Memory B cell (primary cell): ENCODE measurements around the gene HYDIN.
A peak's percentile ranks its signal among the peaks of the same experiment; 100 is the strongest.

Source experiments
- ATAC-seq: fragments of 150-1000 bp; cut with Tn5 transposase; 2 replicates; pipeline ENCODE4 v1.10.0; 2021; ENCODE audit warnings: low read depth, mild to moderate bottlenecking, moderate library complexity
- DNase-seq, 2 donors: peaks; one replicate each; pipeline ENCODE4 v3.0.0; 2022; ENCODE audit warnings: low spot score in 2 of 2
- H3K27ac Mint-ChIP-seq: one replicate; pipeline ENCODE4 v1.8.0; 2022; ENCODE audit warnings: mild to moderate bottlenecking, moderate library complexity, mixed read lengths
- H3K27me3 Mint-ChIP-seq: one replicate; pipeline ENCODE4 v1.8.0; 2022; ENCODE audit warnings: mixed read lengths
- H3K36me3 Mint-ChIP-seq: one replicate; pipeline ENCODE4 v1.8.0; 2022; ENCODE audit warnings: mild to moderate bottlenecking, mixed read lengths
- H3K4me1 Mint-ChIP-seq: one replicate; pipeline ENCODE4 v1.8.0; 2022; ENCODE audit warnings: mixed read lengths
- H3K4me3 Mint-ChIP-seq: one replicate; pipeline ENCODE4 v1.8.0; 2022; ENCODE audit warnings: mild to moderate bottlenecking, moderate library complexity, mixed read lengths
- H3K9me3 Mint-ChIP-seq: one replicate; pipeline ENCODE4 v1.8.0; 2022; ENCODE audit warnings: mixed read lengths

The HYDIN gene

DNA sequence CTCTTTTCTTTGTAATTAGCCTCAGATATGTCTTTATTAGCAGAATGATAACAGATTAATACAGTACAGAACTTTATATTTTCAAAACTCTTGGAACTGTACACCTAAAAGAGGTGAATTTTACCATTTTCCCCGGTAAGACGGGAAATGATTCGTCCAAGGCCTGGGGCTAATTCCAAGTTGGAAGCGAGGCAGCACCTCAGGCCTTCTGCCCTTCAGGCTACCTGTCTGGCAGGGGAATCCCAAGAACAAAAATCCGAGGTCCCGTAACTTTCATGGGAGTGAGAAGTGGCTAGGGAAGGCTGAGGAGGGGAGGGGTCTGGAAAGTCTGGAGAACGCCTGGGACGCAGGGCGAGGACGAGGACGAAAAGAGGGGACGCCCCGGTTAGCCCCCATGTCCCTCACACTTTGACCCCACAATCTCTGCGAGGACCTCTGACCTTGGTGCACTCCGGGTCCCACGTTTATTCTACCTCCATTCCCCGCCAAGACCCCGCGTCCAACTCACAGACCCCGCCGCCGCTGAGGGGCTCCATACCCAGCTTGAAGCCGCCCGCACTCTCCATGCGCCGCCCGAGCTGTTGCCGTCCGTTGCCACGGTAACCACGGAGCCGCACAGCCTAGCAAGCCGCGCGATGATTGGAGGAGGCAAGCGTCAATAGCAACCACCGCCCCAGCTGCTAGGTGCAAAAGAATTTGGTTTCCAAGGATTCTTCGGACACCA is at the start of gene HYDIN:
Gene HYDIN, minus strand, starts transcription at position 601 of the 724 bp plus-strand sequence. CDS start 43,827 bp downstream, outside the sequence.
- H3K36me3 Mint-ChIP-seq, result peaks cover 4% of the 10 kb centered on the region
- H3K4me3 Mint-ChIP-seq, result no peak within 1 kb of the TSS
- no peak for DNase-seq
- no peaks in the 10 kb centered on the region for H3K4me1 Mint-ChIP-seq
- no peak within 1 kb of the TSS for H3K27ac Mint-ChIP-seq
- no peak for ATAC-seq
- peaks cover 11% of the 10 kb centered on the region for H3K27me3 Mint-ChIP-seq
- H3K9me3 Mint-ChIP-seq, result peaks cover 19% of the 10 kb centered on the region

DNA sequence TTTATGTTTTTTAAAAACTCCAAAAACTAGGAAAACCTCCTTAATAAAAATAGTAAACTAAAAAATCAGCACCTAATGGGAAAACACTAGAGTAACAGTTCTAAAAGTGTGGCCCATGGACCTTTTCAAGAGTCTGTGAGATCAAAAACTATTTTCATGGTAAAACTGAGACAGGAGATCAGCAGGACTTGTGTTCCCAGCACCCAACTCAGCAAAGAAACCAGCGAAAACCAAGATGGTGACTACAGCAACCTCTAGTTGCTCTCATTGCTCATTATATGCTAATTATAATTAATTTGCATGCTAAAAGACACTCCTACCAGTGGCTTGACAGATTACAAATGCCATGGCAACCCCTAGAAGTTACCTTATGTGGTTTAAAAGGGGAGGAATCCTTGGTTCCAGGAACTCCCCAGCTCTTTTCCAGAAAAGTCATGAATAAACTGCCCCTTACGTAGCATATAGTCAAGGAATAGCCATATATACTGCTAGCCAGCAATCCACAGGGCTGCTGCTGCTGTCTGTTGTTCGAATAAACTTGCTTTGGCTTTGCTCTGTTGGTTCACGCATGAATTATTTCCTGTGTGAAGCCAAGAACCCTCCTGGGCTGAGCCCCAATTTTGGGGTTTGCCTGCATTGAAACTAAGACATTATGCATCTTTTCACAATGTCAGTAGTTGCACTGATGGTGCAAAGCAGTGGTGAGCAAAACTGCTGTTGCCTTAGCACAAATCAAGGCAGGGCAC is 46.2 kb upstream of the HYDIN start:
- Mint-ChIP-seq H3K9me3 (peaks cover 5% of the 10 kb centered on the region), H3K27ac (no peak overlapping the region), H3K4me3 (no peak overlapping the region), H3K4me1 (peaks cover 3% of the 10 kb centered on the region), H3K36me3 (peaks cover 9% of the 10 kb centered on the region), H3K27me3 (no peaks in the 10 kb centered on the region)
- no peak for DNase-seq
- ATAC-seq, result no peak

DNA sequence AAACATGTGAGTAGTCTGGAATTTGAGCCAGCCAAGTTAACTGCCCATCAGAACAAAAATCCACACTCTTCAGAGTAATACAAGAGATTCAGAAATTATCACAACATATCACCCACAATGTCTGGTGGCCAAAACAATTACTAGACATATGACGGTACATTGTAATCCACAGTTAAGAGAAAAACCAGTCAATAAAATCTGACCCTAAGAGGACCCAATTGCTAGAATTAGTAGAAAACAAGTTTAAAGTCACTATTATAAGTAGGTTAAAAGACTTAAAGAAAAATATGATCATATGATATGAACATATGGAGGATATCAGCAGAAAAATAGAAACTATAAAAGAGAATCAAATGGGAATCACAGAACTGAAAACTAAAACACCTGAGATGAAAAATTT is 42.9 kb upstream of the HYDIN start:
- H3K4me1 Mint-ChIP-seq, result no peaks in the 10 kb centered on the region
- peaks cover 5% of the 10 kb centered on the region for H3K9me3 Mint-ChIP-seq
- peaks cover 2% of the 10 kb centered on the region for H3K27me3 Mint-ChIP-seq
- no peak overlapping the region for H3K4me3 Mint-ChIP-seq
- peaks cover 9% of the 10 kb centered on the region for H3K36me3 Mint-ChIP-seq
- ATAC-seq, result no peak
- DNase-seq, result no peak
- no peak overlapping the region for H3K27ac Mint-ChIP-seq

DNA sequence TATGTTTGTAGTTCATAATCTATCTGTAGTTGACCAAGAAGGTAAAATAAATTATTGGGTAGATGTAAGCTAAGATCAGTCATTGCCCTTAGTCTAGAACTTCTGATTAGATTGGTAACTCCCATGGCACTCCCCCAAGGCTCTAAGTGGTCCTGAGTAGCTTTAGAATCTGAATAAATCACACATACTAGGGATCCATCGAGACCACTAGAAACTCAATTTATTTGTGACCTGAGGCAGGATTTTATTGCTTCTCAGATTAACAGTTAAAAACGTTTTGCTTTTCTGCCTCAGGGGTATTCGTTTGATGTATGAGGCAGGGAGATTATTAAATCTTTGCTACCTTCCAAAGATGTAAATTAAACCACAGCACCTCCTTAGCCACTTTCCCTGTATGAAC is 33.8 kb upstream of the HYDIN start:
- Mint-ChIP-seq H3K36me3 (no peaks in the 10 kb centered on the region), H3K9me3 (no peaks in the 10 kb centered on the region), H3K4me3 (no peak overlapping the region), H3K27ac (no peak overlapping the region), H3K4me1 (no peaks in the 10 kb centered on the region), H3K27me3 (peaks cover 18% of the 10 kb centered on the region)
- ATAC-seq, result no peak
- DNase-seq, result no peak

DNA sequence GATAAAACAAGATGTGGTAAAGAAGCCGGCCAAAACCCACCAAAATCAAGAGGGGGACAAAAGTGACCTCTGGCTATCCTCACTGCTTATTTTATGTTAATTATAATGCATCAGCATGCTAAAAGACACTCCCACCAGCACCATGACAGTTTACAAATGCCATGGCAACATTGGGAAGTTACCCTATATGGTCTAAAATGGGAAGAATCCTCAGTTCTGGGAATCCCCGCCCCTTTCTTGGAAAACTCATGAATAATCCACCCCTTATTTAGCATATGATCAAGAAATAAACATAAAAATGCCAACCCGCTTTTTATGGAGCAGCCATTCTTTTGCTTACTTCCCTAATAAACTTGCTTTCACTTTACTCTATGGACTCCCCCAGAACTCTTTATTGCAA is 33.1 kb upstream of the HYDIN start:
- DNase-seq (no peak), ATAC-seq (no peak)
- Mint-ChIP-seq H3K4me1 (no peaks in the 10 kb centered on the region), H3K27ac (no peak overlapping the region), H3K27me3 (peaks cover 19% of the 10 kb centered on the region), H3K9me3 (no peaks in the 10 kb centered on the region), H3K4me3 (no peak overlapping the region), H3K36me3 (no peaks in the 10 kb centered on the region)

DNA sequence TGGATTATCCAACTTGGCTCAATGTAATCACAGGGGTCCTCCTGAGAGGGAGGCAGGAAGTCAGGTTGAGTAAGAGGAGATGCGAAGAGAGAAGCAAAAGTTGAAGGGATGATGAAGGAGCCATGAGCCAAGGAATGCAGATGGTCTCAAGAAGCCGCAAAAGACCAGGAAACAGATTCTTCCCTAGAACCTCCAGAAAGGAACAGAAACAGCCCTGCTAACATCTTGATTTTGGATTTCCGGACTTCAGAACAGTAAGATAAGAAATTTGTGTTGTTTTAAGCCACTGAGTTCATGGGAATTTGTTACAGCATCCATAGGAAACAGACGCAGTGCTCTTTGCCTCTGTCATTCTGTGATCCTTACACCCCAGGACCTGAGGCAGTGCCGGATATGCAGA is 31.9 kb upstream of the HYDIN start:
- Mint-ChIP-seq H3K4me1 (no peaks in the 10 kb centered on the region), H3K27ac (no peak overlapping the region), H3K36me3 (no peaks in the 10 kb centered on the region), H3K9me3 (no peaks in the 10 kb centered on the region), H3K27me3 (peaks cover 18% of the 10 kb centered on the region), H3K4me3 (no peak overlapping the region)
- no peak for ATAC-seq
- no peak for DNase-seq

DNA sequence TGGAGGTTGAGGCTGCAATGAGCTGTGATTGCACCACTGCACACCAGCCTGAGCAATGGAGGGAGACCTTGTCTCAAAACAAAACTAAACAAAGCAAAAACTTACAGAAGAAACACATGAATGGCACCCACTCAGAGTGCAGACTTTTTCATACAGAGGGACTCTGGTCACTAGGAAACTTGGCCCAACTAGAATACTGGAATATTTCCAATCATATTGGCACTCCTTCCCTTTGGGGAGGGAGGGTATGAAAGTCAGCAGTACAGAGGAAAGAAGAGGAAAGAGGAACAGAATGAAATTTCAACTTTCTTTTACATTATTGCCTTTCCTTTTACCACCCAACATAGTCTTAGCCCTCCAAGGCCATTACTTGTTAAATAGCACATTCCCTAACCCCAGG is 30.5 kb upstream of the HYDIN start:
- H3K27me3 Mint-ChIP-seq, result peaks cover 20% of the 10 kb centered on the region
- H3K4me1 Mint-ChIP-seq, result no peaks in the 10 kb centered on the region
- no peak overlapping the region for H3K27ac Mint-ChIP-seq
- no peaks in the 10 kb centered on the region for H3K36me3 Mint-ChIP-seq
- DNase-seq (no peak), ATAC-seq (no peak)
- no peaks in the 10 kb centered on the region for H3K9me3 Mint-ChIP-seq
- H3K4me3 Mint-ChIP-seq, result no peak overlapping the region

DNA sequence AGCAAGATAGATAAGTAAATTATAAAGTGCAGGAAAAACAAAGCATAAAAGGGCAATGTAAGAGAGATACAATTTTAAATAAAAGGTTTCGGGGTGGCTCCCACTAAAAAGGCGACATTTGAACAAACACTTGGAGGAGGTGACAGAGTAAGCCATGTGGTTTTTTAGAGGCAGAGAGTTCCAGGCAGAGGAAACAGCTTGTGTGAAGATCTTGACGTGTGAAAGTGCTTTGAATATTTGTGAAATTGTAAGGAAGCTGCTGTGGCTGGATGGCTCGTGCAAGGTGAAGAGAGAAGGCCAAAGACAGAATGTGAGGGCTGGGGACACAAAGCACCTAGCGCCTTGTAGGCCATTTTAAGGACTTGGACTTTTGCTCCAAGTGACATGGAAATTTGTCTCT is 28.6 kb upstream of the HYDIN start:
- peaks cover 5% of the 10 kb centered on the region for H3K4me1 Mint-ChIP-seq
- no peak for DNase-seq
- H3K27ac Mint-ChIP-seq, result no peak overlapping the region
- no peaks in the 10 kb centered on the region for H3K9me3 Mint-ChIP-seq
- no peak overlapping the region for H3K4me3 Mint-ChIP-seq
- ATAC-seq, result no peak
- no peaks in the 10 kb centered on the region for H3K36me3 Mint-ChIP-seq
- peaks cover 20% of the 10 kb centered on the region for H3K27me3 Mint-ChIP-seq

DNA sequence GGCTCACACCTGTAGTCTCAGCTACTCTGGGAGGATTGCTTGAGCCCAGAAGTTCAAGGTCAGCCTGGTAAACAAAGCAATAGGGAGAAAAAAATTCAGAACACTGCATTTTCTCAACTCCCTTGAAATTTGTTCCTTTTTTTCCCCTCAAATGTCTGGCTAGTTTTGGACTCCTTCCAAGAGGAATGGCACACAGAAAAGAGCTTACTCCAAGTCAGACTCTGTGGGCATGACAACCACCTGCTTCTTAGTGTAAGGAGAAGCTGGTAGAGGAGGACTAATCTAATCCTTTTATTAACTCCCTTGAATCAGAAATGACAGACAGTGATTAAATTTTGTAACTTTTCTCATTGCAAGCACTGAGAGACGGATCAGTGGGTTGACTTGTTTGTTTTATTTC is 27.9 kb upstream of the HYDIN start:
- no peaks in the 10 kb centered on the region for H3K9me3 Mint-ChIP-seq
- H3K4me1 Mint-ChIP-seq, result peaks cover 5% of the 10 kb centered on the region
- H3K4me3 Mint-ChIP-seq, result no peak overlapping the region
- no peak for DNase-seq
- ATAC-seq, result no peak
- peaks cover 20% of the 10 kb centered on the region for H3K27me3 Mint-ChIP-seq
- no peaks in the 10 kb centered on the region for H3K36me3 Mint-ChIP-seq
- H3K27ac Mint-ChIP-seq, result no peak overlapping the region

DNA sequence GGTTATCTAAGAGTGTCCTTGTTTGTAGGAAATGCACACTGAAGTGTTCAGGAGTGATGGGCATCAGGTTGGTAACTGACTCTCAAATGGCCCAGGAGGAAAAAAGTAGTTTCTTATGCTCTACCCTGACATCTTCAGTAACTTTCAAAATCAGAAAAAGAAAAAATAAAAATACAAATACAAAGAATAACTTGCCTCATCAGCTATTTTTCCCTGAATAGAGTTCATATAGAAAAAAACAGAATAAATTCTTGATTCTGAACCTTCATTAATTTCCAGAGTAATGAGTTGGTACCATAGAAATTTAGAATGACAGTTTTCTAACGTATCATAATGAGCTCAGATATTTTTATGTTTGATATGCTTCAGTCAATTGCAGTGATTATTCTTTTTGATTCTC is 27.2 kb upstream of the HYDIN start:
- H3K27me3 Mint-ChIP-seq, result peaks cover 20% of the 10 kb centered on the region
- ATAC-seq, result no peak

DNA sequence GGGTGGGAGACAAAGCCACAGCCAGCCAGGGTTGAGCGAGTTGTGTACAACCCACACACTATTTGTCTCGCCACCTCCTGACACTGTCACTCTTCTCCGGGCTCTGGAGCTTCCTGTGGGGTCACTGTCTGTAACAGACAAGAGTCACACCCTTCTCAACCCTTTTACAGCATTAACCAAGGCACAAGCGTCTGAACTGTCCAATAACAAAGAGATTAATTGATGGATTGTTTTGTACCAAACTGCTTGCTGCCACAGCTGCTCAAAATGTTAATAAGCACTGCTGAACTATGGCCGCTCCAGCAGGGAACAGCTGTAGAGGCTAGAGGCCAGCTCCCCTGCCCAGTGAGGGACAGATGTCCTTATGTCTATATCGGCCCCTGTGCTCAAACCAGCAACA is 25.2 kb upstream of the HYDIN start:
- Mint-ChIP-seq H3K27ac (no peak overlapping the region), H3K27me3 (peaks cover 14% of the 10 kb centered on the region), H3K4me3 (no peak overlapping the region), H3K36me3 (no peaks in the 10 kb centered on the region), H3K4me1 (peaks cover 5% of the 10 kb centered on the region), H3K9me3 (no peaks in the 10 kb centered on the region)
- DNase-seq (no peak), ATAC-seq (no peak)

More for the DNA sequence above, 27.2 kb upstream of the HYDIN start:
- Mint-ChIP-seq H3K4me3 (no peak overlapping the region), H3K27ac (no peak overlapping the region), H3K9me3 (no peaks in the 10 kb centered on the region), H3K36me3 (no peaks in the 10 kb centered on the region), H3K4me1 (peaks cover 5% of the 10 kb centered on the region)
- DNase-seq, result no peak

DNA sequence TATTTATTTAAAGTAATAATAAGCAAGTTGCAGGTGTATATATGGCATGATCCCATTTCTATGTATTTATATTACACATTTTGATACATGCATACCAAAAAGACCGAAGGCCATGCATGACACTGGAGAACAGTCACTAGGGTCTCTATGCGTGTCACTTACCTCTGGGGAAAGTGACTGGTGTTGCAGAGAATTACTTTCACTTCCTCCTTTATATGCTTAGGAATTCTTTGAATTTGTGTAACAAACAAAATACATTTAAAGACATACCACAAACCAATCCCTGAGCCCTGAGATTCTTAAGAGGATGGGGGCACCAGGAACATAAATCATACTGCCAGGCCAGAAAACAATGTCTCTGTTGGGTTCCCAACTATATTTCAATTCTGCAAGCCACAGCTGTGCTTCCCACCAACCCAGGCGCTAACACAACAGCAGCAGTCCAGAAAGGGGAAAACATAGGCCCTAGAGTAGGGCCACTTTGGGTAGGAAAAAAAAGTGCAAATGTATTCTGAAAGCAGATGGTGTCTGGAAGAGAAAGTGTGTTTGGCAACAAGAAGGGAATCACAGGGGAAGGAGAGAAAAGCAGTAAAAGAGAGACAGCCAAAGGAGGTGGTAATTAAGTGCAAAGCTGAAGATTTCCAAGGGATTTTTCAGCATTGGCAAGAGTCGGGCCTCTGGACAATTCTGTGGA is 24.5 kb upstream of the HYDIN start:
- Mint-ChIP-seq H3K4me3 (no peak overlapping the region), H3K36me3 (no peaks in the 10 kb centered on the region), H3K27ac (no peak overlapping the region), H3K27me3 (peaks cover 12% of the 10 kb centered on the region), H3K9me3 (no peaks in the 10 kb centered on the region), H3K4me1 (peaks cover 5% of the 10 kb centered on the region)
- DNase-seq, result no peak
- peak; percentile 63 for ATAC-seq

DNA sequence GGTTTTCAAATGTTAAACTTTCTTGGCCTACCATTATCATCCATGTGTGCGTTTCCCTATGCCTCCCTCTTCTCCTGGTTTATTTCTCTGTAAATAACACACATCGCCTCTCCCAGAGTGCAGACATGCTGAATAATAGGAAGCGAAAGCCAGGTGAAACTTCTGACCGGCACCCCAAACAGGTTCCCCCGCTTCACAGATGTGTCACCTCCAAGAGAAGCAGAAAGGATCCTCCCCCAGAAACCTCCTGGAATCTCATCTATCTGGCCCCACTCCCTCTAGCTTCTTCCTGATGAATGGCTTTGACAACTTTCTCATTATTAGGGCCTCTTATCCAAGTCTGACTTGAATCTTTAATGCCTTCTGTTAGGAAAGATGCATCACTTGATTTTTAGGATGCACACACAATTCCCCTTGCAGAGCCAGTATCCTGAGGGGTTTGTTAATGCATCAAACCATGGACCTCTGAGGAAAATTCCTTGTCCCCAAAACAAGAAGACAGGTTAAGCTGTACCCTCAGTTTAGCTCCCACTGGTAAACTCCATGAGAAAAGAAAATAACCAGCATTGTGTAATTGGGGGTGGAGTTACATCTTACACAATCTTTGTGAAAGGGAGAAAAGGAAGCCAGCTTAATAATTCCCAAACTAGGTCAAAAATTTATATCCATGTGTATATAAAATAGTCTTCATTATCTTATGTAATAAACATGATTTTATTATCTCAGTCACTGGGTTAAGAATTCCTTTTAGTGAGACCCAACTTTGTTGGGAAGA is 20.1 kb upstream of the HYDIN start:
- Mint-ChIP-seq H3K27ac (no peak overlapping the region), H3K4me1 (peaks cover 4% of the 10 kb centered on the region), H3K9me3 (no peaks in the 10 kb centered on the region), H3K27me3 (peaks cover 6% of the 10 kb centered on the region), H3K36me3 (no peaks in the 10 kb centered on the region), H3K4me3 (no peak overlapping the region)
- no peak for ATAC-seq
- no peak for DNase-seq

DNA sequence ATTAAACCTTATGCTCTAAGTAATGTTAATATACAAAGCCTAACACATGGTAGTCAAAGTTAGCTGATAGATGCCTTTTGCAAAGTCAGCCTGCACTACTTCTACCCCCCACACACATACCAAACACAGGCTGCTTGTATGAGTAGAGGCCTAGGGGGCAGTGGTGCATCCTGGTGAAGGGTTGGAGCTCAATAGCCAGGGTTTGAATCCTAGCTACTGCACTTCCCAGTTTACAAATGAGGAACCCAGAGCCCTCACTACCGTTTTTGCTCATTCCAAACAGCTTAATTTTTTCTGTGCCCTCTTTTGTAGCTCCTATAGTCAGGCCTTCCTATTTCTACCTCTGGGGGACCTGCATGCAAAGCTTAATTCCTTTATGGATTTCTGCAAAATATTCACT is 18.9 kb upstream of the HYDIN start:
- no peaks in the 10 kb centered on the region for H3K4me1 Mint-ChIP-seq

More for the DNA sequence above, 18.9 kb upstream of the HYDIN start:
- no peak for DNase-seq
- no peaks in the 10 kb centered on the region for H3K36me3 Mint-ChIP-seq
- no peak for ATAC-seq
- H3K9me3 Mint-ChIP-seq, result no peaks in the 10 kb centered on the region
- no peak overlapping the region for H3K27ac Mint-ChIP-seq
- peaks cover 6% of the 10 kb centered on the region for H3K27me3 Mint-ChIP-seq
- no peak overlapping the region for H3K4me3 Mint-ChIP-seq
